Endothelial cell of umbilical vein (primary cell): ENCODE measurements around the gene HHIPL2. TPM values are rescaled to one million over a fixed set of nuclear protein-coding genes. Genes with fewer than 3 reads are reported as not detected.

ENCODE experiments used
- BruUV-seq: library from RNA; stranded (reverse); fragments of 400-500 nt; replicated peaks from 2 replicates; lab custom pipeline; 2021; lab: Mats Ljungman, UMichigan
- CTCF ChIA-PET: fragments of 300-600, 350-600 bp; sonication (Branson Sonifier 250); formaldehyde crosslinking; loops from one replicate; lab custom pipeline; 2021; ENCODE audit warnings: antibody characterized with exemption, inconsistent platforms; lab: Charles Lee
- POLR2A ChIA-PET: fragments of 300-600, 350-600 bp; sonication (Branson Sonifier 250); formaldehyde crosslinking; loops from one replicate; lab custom pipeline; 2021; ENCODE audit warnings: antibody characterized with exemption, inconsistent platforms; lab: Charles Lee
- DNase-seq: peaks from one replicate; pipeline ENCODE4 v3.0.0-alpha.2; 2011; ENCODE audit warnings: low read depth, low spot score
- FAIRE-seq: peaks from 2 replicates; lab custom pipeline; 2011; peaks lifted over from hg19 to GRCh38; lab: Jason Lieb, UNC
- H2AFZ ChIP-seq: 2 replicates; pipeline ENCODE4 v1.6.0; 2012; ENCODE audit warnings: low read depth, low read length, control low read depth, inconsistent platforms
- H3K27ac ChIP-seq: 2 replicates; pipeline ENCODE4 v1.5.1; 2011; ENCODE audit warnings: low read depth, mild to moderate bottlenecking, control low read depth, low read length, moderate library complexity; ENCODE audit not compliant: insufficient read depth
- H3K27me3 ChIP-seq, 2 experiments: 2 replicates each; pipeline versions ENCODE4 v1.6.0 to v1.6.1; 2011; ENCODE audit warnings: low read length in 2 of 2, mixed read lengths in 1 of 2; ENCODE audit not compliant: control insufficient read depth in 2 of 2, insufficient read depth in 2 of 2
- H3K36me3 ChIP-seq, 2 experiments: 2 replicates in 1 of 2; 3 replicates in 1 of 2; pipeline ENCODE4 v1.5.1; 2011; ENCODE audit warnings: low read length in 2 of 2, mild to moderate bottlenecking in 1 of 2, moderate library complexity in 1 of 2; ENCODE audit not compliant: control insufficient read depth in 2 of 2, insufficient read depth in 2 of 2; ENCODE audit errors: extremely low read depth in 1 of 2
- H3K4me1 ChIP-seq: 3 replicates; pipeline ENCODE4 v1.5.1; 2011; ENCODE audit warnings: mild to moderate bottlenecking, low read length; ENCODE audit not compliant: control insufficient read depth, insufficient read depth; ENCODE audit errors: extremely low read depth
- H3K4me2 ChIP-seq: 2 replicates; pipeline ENCODE4 v1.6.1; 2011; ENCODE audit warnings: low read length, control low read depth, mixed read lengths; ENCODE audit not compliant: insufficient read depth
- H3K4me3 ChIP-seq, 3 experiments: fragments of 200-600 bp in 1 of 3; sonication (generic), shearing (Covaris generic) in 1 of 3; replicated peaks in 1 of 3; 2 replicates each; pipeline ENCODE4 v1.5.1; 2011 to 2016; ENCODE audit warnings: control low read depth in 3 of 3, low read length in 3 of 3, mild to moderate bottlenecking in 2 of 3, inconsistent platforms in 1 of 3, low read depth in 1 of 3, moderate library complexity in 1 of 3; ENCODE audit not compliant: insufficient read depth in 1 of 3
- H3K79me2 ChIP-seq: 2 replicates; pipeline ENCODE4 v1.6.0; 2012; ENCODE audit warnings: low read length, inconsistent platforms; ENCODE audit not compliant: control insufficient read depth, insufficient read depth
- H3K9ac ChIP-seq: replicated peaks from 2 replicates; pipeline ENCODE3; 2011; ENCODE audit warnings: low read length, control low read depth; ENCODE audit not compliant: insufficient read depth; ENCODE audit errors: extremely low read depth
- H3K9me1 ChIP-seq: replicated peaks from 3 replicates; pipeline ENCODE4 v1.6.0; 2011; ENCODE audit warnings: mild to moderate bottlenecking, low read length; ENCODE audit not compliant: control insufficient read depth, insufficient read depth; ENCODE audit errors: extremely low read depth
- H3K9me3 ChIP-seq: replicated peaks from 2 replicates; pipeline ENCODE4 v1.5.1; 2012; ENCODE audit warnings: low read length, inconsistent platforms; ENCODE audit not compliant: control insufficient read depth, insufficient read depth
- H4K20me1 ChIP-seq: replicated peaks from 2 replicates; pipeline ENCODE3; 2011; ENCODE audit warnings: mild to moderate bottlenecking, low read length; ENCODE audit not compliant: control insufficient read depth, insufficient read depth; ENCODE audit errors: extremely low read depth
- EZH2 ChIP-seq: IDR thresholded peaks from 2 replicates; pipeline ENCODE4 v1.6.1; 2012; ENCODE audit warnings: borderline replicate concordance, low read depth, mild to moderate bottlenecking, moderate library complexity, low read length, inconsistent platforms; ENCODE audit not compliant: severe bottlenecking
- FOS ChIP-seq: IDR thresholded peaks from 2 replicates; pipeline ENCODE4 v1.6.1; 2011; ENCODE audit warnings: mild to moderate bottlenecking, low read length, moderate library complexity, borderline replicate concordance; ENCODE audit not compliant: insufficient read depth
- GATA2 ChIP-seq: IDR thresholded peaks from 2 replicates; pipeline ENCODE4 v1.7.0; 2011; ENCODE audit warnings: low read depth, mild to moderate bottlenecking, moderate library complexity, mixed read lengths, low read length; ENCODE audit not compliant: insufficient read length, insufficient read depth
- JUN ChIP-seq: IDR thresholded peaks from 2 replicates; pipeline ENCODE4 v1.6.1; 2011; ENCODE audit warnings: borderline replicate concordance, low read depth; ENCODE audit not compliant: insufficient read length, insufficient read depth
- MAX ChIP-seq: IDR thresholded peaks from 2 replicates; pipeline ENCODE4 v1.6.1; 2011; ENCODE audit not compliant: insufficient read depth, insufficient read length
- MYC ChIP-seq: IDR thresholded peaks from one replicate; pipeline ENCODE4 v1.6.1; 2011; ENCODE audit warnings: mild to moderate bottlenecking, low read depth, low read length
- POLR2A ChIP-seq: IDR thresholded peaks from 2 replicates; pipeline ENCODE4 v1.6.1; 2012; ENCODE audit warnings: low read depth, mild to moderate bottlenecking, control low read depth, low read length
- POLR2AphosphoS5 ChIP-seq: IDR thresholded peaks from 2 replicates; pipeline ENCODE4 v1.6.1; 2012; ENCODE audit warnings: low read depth, mild to moderate bottlenecking, control low read depth, low read length, moderate library complexity; ENCODE audit not compliant: insufficient read depth
- dilution Hi-C: fragments of 300-500 bp; cut with MboI; formaldehyde crosslinking; loops from one replicate; pipeline ENCODE4 v1.15.0; 2019; ENCODE audit warnings: low sequenced_read_pairs; ENCODE audit not compliant: extremely low pct_ligation_motif_present
- intact Hi-C: fragments of 100-400 bp; cut with micrococcal nuclease; formaldehyde crosslinking; loops from one replicate; pipeline ENCODE4 v1.10.0; 2022
- polyA plus RNA-seq, 4 experiments: library from polyadenylated mRNA; depleted of rRNA in 3 of 4; stranded (reverse) in 3 of 4; unstranded in 1 of 4; fragments of >200 nt; gene quantifications; 2 replicates each; pipeline versions ENCODE4 v1.2.1 to v1.2.3, GENCODE V29; 2011 to 2012; ENCODE audit warnings: missing spikeins in 1 of 4
- total RNA-seq: library from RNA; stranded (reverse); gene quantifications from 2 replicates; pipeline ENCODE4 v1.2.3, GENCODE V29; 2021
- TF ChIP-seq, protein P1 (sequence below), 2 donors: IDR thresholded peaks; 1 replicate in 1 of 2; 2 replicates in 1 of 2; pipeline ENCODE4 v1.5.1; 2011; ENCODE audit warnings: low read length in 2 of 2, mild to moderate bottlenecking in 2 of 2, moderate library complexity in 2 of 2, control low read depth in 1 of 2, inconsistent platforms in 1 of 2, low read depth in 1 of 2; ENCODE audit not compliant: insufficient read depth in 1 of 2; ENCODE audit errors: extremely low read depth in 1 of 2

The HHIPL2 gene
- total and polyA plus RNA-seq, 2 donors (not counting 3 experiments of a cell fraction or from before 2014, with no cell fraction given): 0.03 TPM; not detected in 1

GRCh38 chr1:222535455-222535854 is 12.4 kb downstream of the HHIPL2 start:
- Histone ChIP-seq H3K4me3 (no peak overlapping the region), H3K9me1 (no peaks in the 10 kb centered on the region), H3K4me2 (no peak overlapping the region), H3K27ac (no peak overlapping the region), H2AFZ (no peak overlapping the region), H3K36me3 (no peaks in the 10 kb centered on the region), H4K20me1 (no peaks in the 10 kb centered on the region), H3K9me3 (no peaks in the 10 kb centered on the region), H3K9ac (no peak overlapping the region), H3K4me1 (no peaks in the 10 kb centered on the region), H3K79me2 (no peaks in the 10 kb centered on the region), H3K27me3 (no peaks in the 10 kb centered on the region)
- CTCF ChIA-PET: no interaction called here
- no peak for DNase-seq
- FAIRE-seq: no peak
- dilution Hi-C loops (no loop called here), intact Hi-C loops (no loop called here)
- TF ChIP-seq FOS: no peak
- TF ChIP-seq MAX: no peak
- no peak for TF ChIP-seq POLR2AphosphoS5
- TF ChIP-seq EZH2: no peak
- no peak for TF ChIP-seq POLR2A
- no peak for TF ChIP-seq JUN
- no peak for TF ChIP-seq MYC
- no peak for TF ChIP-seq GATA2
- TF ChIP-seq, protein P1, sequence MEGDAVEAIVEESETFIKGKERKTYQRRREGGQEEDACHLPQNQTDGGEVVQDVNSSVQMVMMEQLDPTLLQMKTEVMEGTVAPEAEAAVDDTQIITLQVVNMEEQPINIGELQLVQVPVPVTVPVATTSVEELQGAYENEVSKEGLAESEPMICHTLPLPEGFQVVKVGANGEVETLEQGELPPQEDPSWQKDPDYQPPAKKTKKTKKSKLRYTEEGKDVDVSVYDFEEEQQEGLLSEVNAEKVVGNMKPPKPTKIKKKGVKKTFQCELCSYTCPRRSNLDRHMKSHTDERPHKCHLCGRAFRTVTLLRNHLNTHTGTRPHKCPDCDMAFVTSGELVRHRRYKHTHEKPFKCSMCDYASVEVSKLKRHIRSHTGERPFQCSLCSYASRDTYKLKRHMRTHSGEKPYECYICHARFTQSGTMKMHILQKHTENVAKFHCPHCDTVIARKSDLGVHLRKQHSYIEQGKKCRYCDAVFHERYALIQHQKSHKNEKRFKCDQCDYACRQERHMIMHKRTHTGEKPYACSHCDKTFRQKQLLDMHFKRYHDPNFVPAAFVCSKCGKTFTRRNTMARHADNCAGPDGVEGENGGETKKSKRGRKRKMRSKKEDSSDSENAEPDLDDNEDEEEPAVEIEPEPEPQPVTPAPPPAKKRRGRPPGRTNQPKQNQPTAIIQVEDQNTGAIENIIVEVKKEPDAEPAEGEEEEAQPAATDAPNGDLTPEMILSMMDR (IDR thresholded peaks at IDR 0.05; ENCODE audit: extremely low read depth in 1 of 2, insufficient read depth in 1 of 2, low read depth in 1 of 2, low read length in 2 of 2): no peak
- POLR2A ChIA-PET: no interaction called here
- BruUV-seq: no TSS peak
